Anterior cingulate cortex (tissue), 58 donors: ENCODE data around the gene DNPH1.

ENCODE experiments used
- DNase-seq, 58 donors: peaks; one replicate each; lab custom pipeline; 2025; lab: John Stamatoyannopoulos, UW

The DNPH1 gene

GRCh38 chr6:43186019-43186418 lies 43.3 kb downstream of the DNPH1 start:
- no peak for DNase-seq

GRCh38 chr6:43185391-43185985 lies 43.8 kb downstream of the DNPH1 start:
- no peak for DNase-seq

- peak in 20 of 58 donors; percentile 5 to 49 (median 18) for DNase-seq
Measured at GRCh38 chr6:43184268-43184985, 44.9 kb downstream of the DNPH1 start.

- DNase-seq = no peak
Measured at GRCh38 chr6:43183441-43183840, 45.8 kb downstream of the DNPH1 start.

DNA sequence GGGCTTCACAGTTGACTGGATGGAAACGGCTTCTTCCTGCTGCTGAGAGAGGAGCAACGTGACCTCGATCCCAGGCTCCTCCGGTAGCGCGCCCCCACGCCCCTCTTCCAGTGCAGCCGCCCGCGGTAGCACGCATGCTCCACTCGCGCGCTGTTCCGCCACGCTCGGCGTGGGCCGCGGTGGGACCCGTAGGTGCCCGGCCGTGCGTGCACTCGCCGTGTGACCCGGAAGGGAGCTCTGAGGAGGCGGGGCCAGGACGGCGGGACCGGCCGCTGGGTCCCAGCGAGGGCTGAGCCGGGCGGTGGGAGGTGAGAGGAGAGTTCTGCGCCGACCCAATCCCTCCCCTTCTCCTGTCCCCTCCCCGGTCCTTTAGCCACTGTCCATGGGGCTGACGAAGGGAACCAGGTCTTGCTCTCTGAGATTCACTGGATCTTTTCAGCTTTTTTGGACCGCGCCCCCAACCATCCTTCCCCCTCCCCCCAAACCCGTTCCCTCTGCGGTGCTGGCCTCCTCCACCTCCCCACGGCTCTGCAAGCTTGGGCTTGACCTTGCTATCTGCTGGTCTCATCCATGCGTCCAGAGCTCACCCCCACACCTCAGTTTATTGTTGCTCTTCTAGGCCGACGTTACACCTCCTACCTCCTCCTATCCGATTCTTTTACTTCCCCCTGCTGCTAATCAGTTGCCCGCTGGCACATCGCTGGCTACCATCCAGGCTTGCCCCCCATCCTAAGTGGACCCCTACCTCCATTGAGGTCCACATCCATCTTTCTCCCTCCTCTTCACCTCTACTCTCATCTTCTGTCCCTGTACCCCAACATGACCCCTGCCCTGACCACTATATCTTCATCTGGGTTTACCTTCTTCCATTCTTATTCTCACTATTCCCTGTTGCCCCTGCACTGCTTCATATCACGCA lies 47.1 kb downstream of the DNPH1 start, which contains the start of gene CUL9:
Gene CUL9, plus strand, starts transcription at position 255 of the 919 bp plus-strand sequence. CDS start 2,115 bp downstream, outside the sequence.
- DNase-seq = peak in 57 of 58 donors; percentile 42 to 91 (median 81)

DNA sequence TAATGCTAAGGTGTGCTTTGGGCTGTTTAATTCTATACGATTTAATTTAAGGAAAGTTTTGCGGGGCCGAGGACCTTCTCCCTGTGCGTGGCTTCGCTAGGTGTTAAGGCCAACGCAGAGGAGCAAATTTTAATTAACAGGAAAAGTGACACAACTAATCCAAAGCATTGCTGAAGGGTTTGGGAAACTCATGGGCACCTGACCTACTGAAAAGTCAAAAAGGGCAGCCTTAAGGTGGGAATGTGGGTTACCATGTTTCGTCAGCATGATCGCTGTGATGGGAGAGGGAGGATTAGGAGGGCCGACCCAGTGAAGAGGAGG lies 47.7 kb downstream of the DNPH1 start:
- no peak for DNase-seq

DNA sequence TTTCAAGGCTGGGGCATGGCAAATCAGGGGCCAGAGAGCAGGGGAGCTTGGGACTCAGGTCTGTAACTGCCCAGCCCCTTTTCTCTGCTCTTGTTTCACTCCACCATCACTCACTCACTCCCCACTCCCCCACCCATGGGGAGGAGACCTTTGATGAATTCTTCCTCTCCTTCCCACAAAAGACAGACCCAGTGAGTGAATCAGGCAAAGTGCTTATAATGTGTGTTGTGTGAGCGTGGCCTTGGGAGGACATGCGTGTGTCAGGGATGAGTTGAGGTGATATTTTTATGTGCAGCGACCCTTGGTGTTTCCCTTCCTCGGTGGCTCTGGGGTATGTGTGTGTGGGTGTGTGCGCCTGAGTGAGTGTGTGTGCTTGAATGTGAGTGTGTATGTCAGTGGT lies 48.3 kb downstream of the DNPH1 start:
- DNase-seq = no peak

DNA sequence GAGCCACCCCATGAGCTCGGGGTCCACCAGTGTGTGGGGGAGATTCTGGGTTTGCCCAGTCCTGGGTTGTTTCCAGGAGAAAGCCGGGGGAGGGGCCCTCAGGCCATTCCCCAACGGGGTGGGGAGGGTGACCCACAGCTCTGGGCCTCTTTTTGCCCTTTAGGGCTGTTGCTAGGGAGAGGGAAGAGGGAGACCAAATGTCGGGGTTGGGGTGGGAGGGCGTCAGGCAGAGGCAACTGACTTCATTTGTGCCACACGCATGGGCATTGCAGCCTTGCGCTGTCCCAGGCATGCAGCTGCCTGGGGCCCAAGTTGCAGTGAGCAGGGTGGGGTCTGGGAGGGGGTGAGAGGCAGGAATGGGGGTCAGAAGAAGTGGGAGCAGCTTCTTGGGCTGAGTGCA lies 49.2 kb downstream of the DNPH1 start:
- no peak for DNase-seq

GRCh38 chr6:43178951-43179830 lies 50.1 kb downstream of the DNPH1 start:
- no peak for DNase-seq

- DNase-seq = peak in 1 of 58 donors; percentile 24
Measured at GRCh38 chr6:43178150-43178549, 51.1 kb downstream of the DNPH1 start.

- DNase-seq = no peak
Measured at GRCh38 chr6:43176423-43176786, 52.9 kb downstream of the DNPH1 start.

DNA sequence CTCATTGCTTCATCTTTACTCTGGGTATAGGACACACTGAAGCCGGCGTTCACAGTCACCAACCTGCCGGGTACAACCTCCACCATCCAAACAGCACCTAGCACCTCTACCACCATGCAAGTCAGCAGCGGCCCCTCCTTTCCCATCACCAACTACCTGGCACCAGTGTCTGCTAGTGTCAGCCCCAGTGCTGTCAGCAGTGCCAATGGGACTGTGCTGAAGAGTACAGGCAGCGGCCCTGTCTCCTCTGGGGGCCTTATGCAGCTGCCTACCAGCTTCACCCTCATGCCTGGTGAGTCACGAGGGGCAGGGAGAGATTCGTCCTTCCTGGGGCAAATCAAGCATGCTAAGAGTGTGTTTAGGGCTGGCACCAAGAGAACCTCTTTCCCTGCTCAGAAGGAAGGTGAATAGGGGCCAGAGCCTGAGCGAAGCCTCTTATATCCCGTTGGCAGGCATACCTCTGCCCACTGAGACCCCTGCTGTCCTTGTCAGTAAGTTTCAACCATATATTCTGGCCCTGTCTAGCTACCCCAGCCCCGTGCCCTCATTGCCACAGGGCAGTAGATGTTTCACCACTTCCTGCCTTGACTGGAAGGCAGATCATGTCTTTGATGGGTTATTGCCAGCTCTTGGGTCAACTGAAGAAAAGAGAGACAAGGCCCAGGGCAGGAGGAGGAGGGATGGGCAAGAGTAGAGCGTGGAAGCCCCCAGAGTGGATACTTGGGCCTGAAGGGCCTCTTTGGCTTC lies 53.4 kb downstream of the DNPH1 start:
- DNase-seq = no peak
